ENCODE results near the gene USF1. TPM values are rescaled to one million over a fixed set of nuclear protein-coding genes. Genes with fewer than 3 reads are reported as not detected.

USF1 gene
- total and polyA plus RNA-seq, 2 experiments from 2014 or later = 23.8 to 74.8 TPM

GRCh38 chr1:161092621-161093028, 46.8 kb upstream of the USF1 start:
- TF ChIP-seq STAT1 (IDR thresholded peaks at IDR 0.05; ENCODE audit: unreplicated experiment) = no peak
- TF ChIP-seq EZH2phosphoT487 (IDR thresholded peaks at IDR 0.05; ENCODE audit: unreplicated experiment) = no peak
- TF ChIP-seq CTCF (conservative IDR thresholded peaks at IDR 0.05; ENCODE audit: low read depth in 2 of 2) = no peak
- no peak for TF ChIP-seq NANOG (IDR thresholded peaks at IDR 0.05; ENCODE audit: borderline replicate concordance)
- Histone ChIP-seq H3K4me1 (ENCODE audit: insufficient read depth) (no peaks in the 10 kb centered on the region; the same call in 1 of the 2 replicates), H2AFZ (no peak overlapping the region), H3K9me2 (ENCODE audit: insufficient read depth) (no peaks in the 10 kb centered on the region), H3K4me2 (no peak overlapping the region), H4K20me1 (replicated peaks; ENCODE audit: insufficient read depth) (no peaks in the 10 kb centered on the region), H3K27ac (ENCODE audit: low read depth) (no peak overlapping the region), H3K36me3 (ENCODE audit: insufficient read depth) (no peaks in the 10 kb centered on the region), H3F3A (replicated peaks; ENCODE audit: low read depth) (no peaks in the 10 kb centered on the region), H3K4me3 (no peak overlapping the region), H3K79me2 (replicated peaks; ENCODE audit: insufficient read depth) (no peaks in the 10 kb centered on the region), H3K27me3 (ENCODE audit: insufficient read depth) (no peaks in the 10 kb centered on the region)
- no peak overlapping the region for H3K4me3 Mint-ChIP-seq
- DNase-seq (ENCODE audit: low spot score) (no peak), ATAC-seq (no peak)
- peaks cover 2% of the 10 kb centered on the region; the same call in 1 of the 3 replicates for H3K9me3 Mint-ChIP-seq
- H3K27ac Mint-ChIP-seq = no peak overlapping the region
- H3K36me3 Mint-ChIP-seq (ENCODE audit: low read depth) = no peaks in the 10 kb centered on the region
- peaks cover 7% of the 10 kb centered on the region for H3K27me3 Mint-ChIP-seq (ENCODE audit: insufficient read depth, low read depth, poor library complexity)
- H3K4me1 Mint-ChIP-seq = peaks cover 11% of the 10 kb centered on the region

- DNase-seq (ENCODE audit: low spot score) = no peak
- Histone ChIP-seq H3K27ac (ENCODE audit: low read depth) (no peak overlapping the region), H2AFZ (no peak overlapping the region), H3K4me1 (ENCODE audit: insufficient read depth) (no peaks in the 10 kb centered on the region; the same call in 1 of the 2 replicates), H3F3A (replicated peaks; ENCODE audit: low read depth) (no peaks in the 10 kb centered on the region), H3K79me2 (replicated peaks; ENCODE audit: insufficient read depth) (no peaks in the 10 kb centered on the region), H3K4me2 (no peak overlapping the region), H3K36me3 (ENCODE audit: insufficient read depth) (no peaks in the 10 kb centered on the region), H3K9me2 (ENCODE audit: insufficient read depth) (peaks cover 5% of the 10 kb centered on the region; the same call in 1 of the 2 replicates), H4K20me1 (replicated peaks; ENCODE audit: insufficient read depth) (no peaks in the 10 kb centered on the region), H3K27me3 (ENCODE audit: insufficient read depth) (no peaks in the 10 kb centered on the region), H3K4me3 (no peak overlapping the region)
- Mint-ChIP-seq H3K4me1 (peaks cover 8% of the 10 kb centered on the region), H3K4me3 (no peak overlapping the region), H3K36me3 (ENCODE audit: low read depth) (no peaks in the 10 kb centered on the region), H3K27me3 (ENCODE audit: insufficient read depth, low read depth, poor library complexity) (peaks cover 5% of the 10 kb centered on the region), H3K9me3 (no peaks in the 10 kb centered on the region), H3K27ac (no peak overlapping the region)
- no peak for ATAC-seq
- no peak for TF ChIP-seq ETS1 (IDR thresholded peaks at IDR 0.05)
- TF ChIP-seq CTCF (conservative IDR thresholded peaks at IDR 0.05; ENCODE audit: low read depth in 2 of 2) = no peak
- no peak for TF ChIP-seq EZH2phosphoT487 (IDR thresholded peaks at IDR 0.05; ENCODE audit: unreplicated experiment)
- TF ChIP-seq JUNB (IDR thresholded peaks at IDR 0.05; ENCODE audit: unreplicated experiment) = no peak
- no peak for TF ChIP-seq NANOG (IDR thresholded peaks at IDR 0.05; ENCODE audit: borderline replicate concordance)
- TF ChIP-seq ZNF462 (CRISPR knock-in tag; IDR thresholded peaks at IDR 0.05) = no peak
- no peak for TF ChIP-seq ZNF114 (CRISPR knock-in tag; IDR thresholded peaks at IDR 0.05)
- no peak for TF ChIP-seq ZNF331 (CRISPR knock-in tag; IDR thresholded peaks at IDR 0.05; ENCODE audit: low read depth)
Observed at GRCh38 chr1:161091796-161092507, 46.2 kb upstream of the USF1 start.

Measured in GM23338 (cell line).